GM12878 (cell line): Measurements from ENCODE around the gene TRAFD1. TPM values are rescaled to one million over a fixed set of nuclear protein-coding genes. Genes with fewer than 3 reads are reported as not detected.

Source experiments
- ATAC-seq: fragments of 200-7000 bp; cut with Tn5 transposase; 3 replicates; pipeline ENCODE4 v1.9.1; 2020; ENCODE audit warnings: mild to moderate bottlenecking, moderate library complexity
- BruUV-seq: library from RNA; stranded (reverse); fragments of 400-500 nt; replicated peaks from 2 replicates; lab custom pipeline; 2021; lab: Mats Ljungman, UMichigan
- CTCF ChIA-PET: fragments of 300-600 bp; sonication (Branson Sonifier 250); formaldehyde crosslinking; extraction: SDS; loops from one replicate; lab custom pipeline; 2021; ENCODE audit warnings: inconsistent platforms; lab: Yijun Ruan, JAX
- POLR2A ChIA-PET: fragments of 350-600 bp; formaldehyde crosslinking; extraction: SDS; loops from one replicate; lab custom pipeline; 2021; ENCODE audit warnings: inconsistent platforms; lab: Charles Lee
- RAD21 ChIA-PET: fragments of 300-600 bp; sonication (Branson Sonifier 250); formaldehyde crosslinking; loops from one replicate; lab custom pipeline; 2023; ENCODE audit warnings: antibody characterized with exemption; ENCODE audit not compliant: unreplicated experiment; lab: Charles Lee
- SMC1A ChIA-PET: fragments of 300-600 bp; sonication (Branson Sonifier 250); formaldehyde crosslinking; loops from one replicate; lab custom pipeline; 2023; ENCODE audit not compliant: unreplicated experiment, uncharacterized antibody; lab: Charles Lee
- DNase-seq: peaks from one replicate; pipeline ENCODE4 v3.0.0-alpha.2; 2011; ENCODE audit warnings: low read depth, low spot score
- FAIRE-seq: peaks from 3 replicates; lab custom pipeline; 2011; peaks lifted over from hg19 to GRCh38; lab: Jason Lieb, UNC
- H2AFZ ChIP-seq: 2 replicates; pipeline ENCODE4 v1.6.0; 2011; ENCODE audit warnings: low read depth, low read length, control low read depth; ENCODE audit not compliant: control insufficient read depth
- H3K27ac ChIP-seq: 2 replicates; pipeline ENCODE4 v1.5.1; 2011; ENCODE audit warnings: control low read depth; ENCODE audit not compliant: control insufficient read depth, insufficient read depth
- H3K27me3 ChIP-seq, 2 experiments: replicated peaks in 1 of 2; 2 replicates each; pipeline versions ENCODE4 v1.6.0 to v1.6.1; 2011; ENCODE audit warnings: low read length in 1 of 2; ENCODE audit not compliant: control insufficient read depth in 2 of 2, insufficient read depth in 2 of 2
- H3K36me3 ChIP-seq, 2 experiments: 2 replicates each; pipeline ENCODE4 v1.5.1; 2011; ENCODE audit warnings: low read length in 1 of 2; ENCODE audit not compliant: control insufficient read depth in 2 of 2, insufficient read depth in 2 of 2
- H3K4me1 ChIP-seq: 2 replicates; pipeline ENCODE4 v1.6.1; 2011; ENCODE audit warnings: mild to moderate bottlenecking, low read length, moderate library complexity, mixed read lengths; ENCODE audit not compliant: control insufficient read depth, insufficient read depth
- H3K4me2 ChIP-seq: 2 replicates; pipeline ENCODE4 v1.6.0; 2011; ENCODE audit warnings: control low read depth; ENCODE audit not compliant: control insufficient read depth, insufficient read depth
- H3K4me3 ChIP-seq: fragments of 200-600 bp; sonication (generic); 2 replicates; pipeline ENCODE4 v1.5.1; 2016
- H3K79me2 ChIP-seq: 2 replicates; pipeline ENCODE4 v1.6.0; 2011; ENCODE audit warnings: low read length; ENCODE audit not compliant: control insufficient read depth, insufficient read depth
- H3K9ac ChIP-seq: 2 replicates; pipeline ENCODE4 v1.8.0; 2011; ENCODE audit warnings: low read length, control low read depth, mixed read lengths; ENCODE audit not compliant: control insufficient read depth, insufficient read depth
- H3K9me3 ChIP-seq: replicated peaks from 3 replicates; pipeline ENCODE4 v1.5.1; 2011; ENCODE audit warnings: mild to moderate bottlenecking, low read length; ENCODE audit not compliant: control insufficient read depth, insufficient read depth
- H4K20me1 ChIP-seq: 2 replicates; pipeline ENCODE4 v1.6.0; 2011; ENCODE audit not compliant: control insufficient read depth, insufficient read depth
- CEBPB ChIP-seq, 2 experiments: fragments of 150-350 bp in 1 of 2; IDR thresholded peaks; 2 replicates each; pipeline ENCODE4 v1.6.1; 2012 to 2014; ENCODE audit warnings: low read depth in 2 of 2, low read length in 2 of 2, borderline replicate concordance in 1 of 2, inconsistent platforms in 1 of 2
- CHD1 ChIP-seq: IDR thresholded peaks from 2 replicates; pipeline ENCODE4 v1.6.1; 2012; ENCODE audit warnings: low read depth, low read length, improper control_type of control experiment
- CREM ChIP-seq: IDR thresholded peaks from 2 replicates; pipeline ENCODE4 v1.6.1; 2014; ENCODE audit warnings: antibody characterized with exemption, low read depth
- DPF2 ChIP-seq: fragments of 450-650 bp; IDR thresholded peaks from 2 replicates; pipeline ENCODE4 v1.6.1; 2017; ENCODE audit warnings: mild to moderate bottlenecking
- GABPA ChIP-seq: IDR thresholded peaks from 2 replicates; pipeline ENCODE4 v1.6.1; 2014; ENCODE audit warnings: antibody characterized with exemption, low read depth, mild to moderate bottlenecking, inconsistent platforms
- NFYB ChIP-seq: IDR thresholded peaks from 2 replicates; pipeline ENCODE4 v1.6.1; 2011; ENCODE audit warnings: low read depth, mild to moderate bottlenecking, low read length, improper control_type of control experiment, moderate library complexity; ENCODE audit not compliant: insufficient read depth
- POLR2AphosphoS5 ChIP-seq: IDR thresholded peaks from 2 replicates; pipeline ENCODE4 v1.6.1; 2011; ENCODE audit warnings: mild to moderate bottlenecking, low read length, inconsistent platforms
- SMAD1 ChIP-seq: fragments of 450-650 bp; IDR thresholded peaks from 2 replicates; pipeline ENCODE4 v1.6.1; 2018; ENCODE audit warnings: mild to moderate bottlenecking, low read depth; ENCODE audit not compliant: partially characterized antibody
- TCF3 ChIP-seq: IDR thresholded peaks from 2 replicates; pipeline ENCODE4 v1.6.1; 2012; ENCODE audit warnings: low read depth, mild to moderate bottlenecking, low read length, borderline replicate concordance; ENCODE audit not compliant: insufficient read depth
- ZNF274 ChIP-seq: IDR thresholded peaks from one replicate; pipeline ENCODE4 v1.8.0; 2011; ENCODE audit not compliant: insufficient read length, insufficient read depth
- WGBS: methylation state at CpG from one replicate; pipeline ENCODE4 v1.1.6; 2016; ENCODE audit warnings: low lambda C conversion rate; ENCODE audit not compliant: insufficient replicate concordance, insufficient coverage; ENCODE audit errors: missing lambda C conversion rate; 5-methylcytosine and 5-hydroxymethylcytosine counted together
- in situ Hi-C: fragments of 300-500 bp; cut with MboI; formaldehyde crosslinking; loops from 9 replicates; pipeline ENCODE4 v1.14.3; 2018; ENCODE audit warnings: mixed read lengths
- intact Hi-C: fragments of 100-400 bp; cut with micrococcal nuclease; formaldehyde crosslinking; loops from one replicate; pipeline ENCODE4 v1.14.2; 2022; ENCODE audit not compliant: unreplicated experiment
- polyA plus RNA-seq, 11 experiments: library from polyadenylated mRNA; depleted of rRNA in 4 of 11; unstranded in 6 of 11; stranded (reverse) in 5 of 11; fragments of >200 nt; fragmentation: Nextera tagmentation in 4 of 11; fragmentation: Illumina TruSeq in 1 of 11; extraction: Ambion mirVana in 4 of 11; extraction: Trizol in 1 of 11; gene quantifications; 1 replicate in 1 of 11; 2 replicates in 10 of 11; pipeline versions ENCODE4 v1.2.1 to v1.2.3, GENCODE V29; 2011 to 2016; ENCODE audit warnings: inconsistent platforms in 2 of 11, missing spikeins in 2 of 11, low read depth in 1 of 11
- total RNA-seq, 4 experiments: library from RNA; depleted of rRNA in 3 of 4; stranded (reverse); fragments of >200 nt in 3 of 4; fragmentation: Illumina TruSeq in 1 of 4; extraction: Trizol in 1 of 4; gene quantifications; 2 replicates each; pipeline versions ENCODE4 v1.2.1 to v1.2.3, GENCODE V29; 2013 to 2021
- TF ChIP-seq, protein P1 (sequence below): fragments of 450-650 bp; IDR thresholded peaks from 2 replicates; pipeline ENCODE4 v1.6.1; 2017; ENCODE audit warnings: mild to moderate bottlenecking, moderate library complexity
- TF ChIP-seq, protein P2 (sequence below): IDR thresholded peaks from 2 replicates; pipeline ENCODE4 v1.6.1; 2011; ENCODE audit warnings: borderline replicate concordance, low read depth, mild to moderate bottlenecking, moderate library complexity, mixed read lengths, low read length; ENCODE audit not compliant: insufficient read depth; ENCODE audit errors: extremely low read length
- TF ChIP-seq, protein P3 (sequence below): fragments of 150-350 bp; IDR thresholded peaks from 2 replicates; pipeline ENCODE4 v1.6.1; 2014; ENCODE audit warnings: mild to moderate bottlenecking, low read depth, low read length
- TF ChIP-seq, protein P4 (sequence below): IDR thresholded peaks from 2 replicates; pipeline ENCODE4 v1.6.1; 2011; ENCODE audit warnings: borderline replicate concordance, low read depth, mild to moderate bottlenecking, moderate library complexity, low read length; ENCODE audit not compliant: insufficient read depth, poor library complexity, severe bottlenecking

The TRAFD1 gene
- total and polyA plus RNA-seq, 10 of the 15 experiments (the other 5 are each of a cell fraction or from before 2014, with no cell fraction given) = 37.2 to 55.5 (median 46.2) TPM

DNA sequence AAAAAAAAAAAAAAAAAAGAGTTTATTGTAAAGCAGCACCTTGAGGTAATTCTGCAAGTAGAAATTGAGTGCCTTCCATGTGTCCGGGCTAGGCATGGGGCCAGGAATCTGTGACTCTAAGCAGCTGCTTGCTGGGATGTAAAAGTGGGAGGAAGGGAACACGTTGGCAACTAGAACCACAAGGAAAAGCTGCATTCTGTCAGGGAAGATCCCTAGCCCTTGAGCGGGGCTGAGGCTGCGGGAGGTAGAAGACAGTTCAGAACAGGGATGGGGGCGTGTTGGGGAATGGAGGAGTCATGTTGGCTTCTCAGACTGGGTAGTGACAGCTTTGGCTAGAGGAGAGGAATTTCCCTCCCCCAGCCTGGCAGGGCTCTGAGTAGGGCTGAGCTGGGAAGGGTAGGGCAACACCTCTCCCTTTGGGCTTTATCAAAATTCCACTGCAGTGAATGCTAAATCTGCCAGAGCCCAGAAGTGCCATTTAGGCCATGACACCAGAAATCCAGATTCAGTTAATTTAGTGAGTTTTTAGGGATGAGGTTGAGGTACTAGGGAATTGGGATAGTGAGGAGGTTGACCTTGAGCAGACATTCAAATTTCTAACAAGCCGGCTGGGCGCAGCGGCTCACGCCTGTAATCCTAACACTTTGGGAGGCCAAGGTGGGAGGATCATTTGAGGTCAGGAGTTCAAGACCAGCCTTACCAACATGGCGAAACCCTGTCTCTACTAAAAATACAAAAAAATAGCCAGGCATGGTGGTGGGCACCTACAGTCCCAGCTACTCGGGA lies 3.4 kb upstream of the TRAFD1 start:
- 70% methylated on average over 11 of the region's 11 CpGs for WGBS
- no peak overlapping the region for H3K27ac ChIP-seq
- no peaks in the 10 kb centered on the region for H3K36me3 ChIP-seq
- H4K20me1 ChIP-seq = no peaks in the 10 kb centered on the region
- no peaks in the 10 kb centered on the region for H3K27me3 ChIP-seq
- DNase-seq (no peak), ATAC-seq (no peak), FAIRE-seq (no peak)
- intact Hi-C loops (no loop called here), in situ Hi-C loops (no loop called here)
- ChIA-PET RAD21 (interaction anchor here (1.4 kb wide), 1 partner anchor 13 kb away, joined by 4 read pairs; the partner anchor contains the start of gene NAA25), CTCF (interaction anchor here (0.9 kb wide), 1 partner anchor 10 kb away, joined by 4 read pairs; no protein-coding TSS in a partner anchor), SMC1A (interaction anchor here (1.1 to 6.6 kb wide), 4 partner anchors 10 to 24 kb away, joined by 3 to 72 read pairs (median 4); partner anchors contain the start of gene NAA25), POLR2A (interaction anchor here (0.7 to 11.5 kb wide), 3 partner anchors 11 to 125 kb away, joined by 3 to 161 read pairs (median 3); partner anchors contain the start of gene NAA25)
- peaks cover 6% of the 10 kb centered on the region; the same call in 1 of the 2 replicates for H3K4me1 ChIP-seq
- no peak overlapping the region for H3K4me2 ChIP-seq
- no peak overlapping the region for H3K4me3 ChIP-seq
- H2AFZ ChIP-seq = no peak overlapping the region
- no TSS peak for BruUV-seq
- H3K9ac ChIP-seq = no peak overlapping the region
- peaks cover 17% of the 10 kb centered on the region for H3K79me2 ChIP-seq
- no peaks in the 10 kb centered on the region for H3K9me3 ChIP-seq
- no peak for TF ChIP-seq SMAD1
- TF ChIP-seq, protein P1, sequence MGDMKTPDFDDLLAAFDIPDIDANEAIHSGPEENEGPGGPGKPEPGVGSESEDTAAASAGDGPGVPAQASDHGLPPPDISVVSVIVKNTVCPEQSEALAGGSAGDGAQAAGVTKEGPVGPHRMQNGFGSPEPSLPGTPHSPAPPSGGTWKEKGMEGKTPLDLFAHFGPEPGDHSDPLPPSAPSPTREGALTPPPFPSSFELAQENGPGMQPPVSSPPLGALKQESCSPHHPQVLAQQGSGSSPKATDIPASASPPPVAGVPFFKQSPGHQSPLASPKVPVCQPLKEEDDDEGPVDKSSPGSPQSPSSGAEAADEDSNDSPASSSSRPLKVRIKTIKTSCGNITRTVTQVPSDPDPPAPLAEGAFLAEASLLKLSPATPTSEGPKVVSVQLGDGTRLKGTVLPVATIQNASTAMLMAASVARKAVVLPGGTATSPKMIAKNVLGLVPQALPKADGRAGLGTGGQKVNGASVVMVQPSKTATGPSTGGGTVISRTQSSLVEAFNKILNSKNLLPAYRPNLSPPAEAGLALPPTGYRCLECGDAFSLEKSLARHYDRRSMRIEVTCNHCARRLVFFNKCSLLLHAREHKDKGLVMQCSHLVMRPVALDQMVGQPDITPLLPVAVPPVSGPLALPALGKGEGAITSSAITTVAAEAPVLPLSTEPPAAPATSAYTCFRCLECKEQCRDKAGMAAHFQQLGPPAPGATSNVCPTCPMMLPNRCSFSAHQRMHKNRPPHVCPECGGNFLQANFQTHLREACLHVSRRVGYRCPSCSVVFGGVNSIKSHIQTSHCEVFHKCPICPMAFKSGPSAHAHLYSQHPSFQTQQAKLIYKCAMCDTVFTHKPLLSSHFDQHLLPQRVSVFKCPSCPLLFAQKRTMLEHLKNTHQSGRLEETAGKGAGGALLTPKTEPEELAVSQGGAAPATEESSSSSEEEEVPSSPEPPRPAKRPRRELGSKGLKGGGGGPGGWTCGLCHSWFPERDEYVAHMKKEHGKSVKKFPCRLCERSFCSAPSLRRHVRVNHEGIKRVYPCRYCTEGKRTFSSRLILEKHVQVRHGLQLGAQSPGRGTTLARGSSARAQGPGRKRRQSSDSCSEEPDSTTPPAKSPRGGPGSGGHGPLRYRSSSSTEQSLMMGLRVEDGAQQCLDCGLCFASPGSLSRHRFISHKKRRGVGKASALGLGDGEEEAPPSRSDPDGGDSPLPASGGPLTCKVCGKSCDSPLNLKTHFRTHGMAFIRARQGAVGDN = no peak
- TF ChIP-seq TCF3 = no peak
- no peak for TF ChIP-seq CEBPB (IDR thresholded peaks at IDR 0.05; ENCODE audit: borderline replicate concordance in 1 of 2, low read depth in 2 of 2, low read length in 2 of 2)
- no peak for TF ChIP-seq CREM
- no peak for TF ChIP-seq ZNF274
- TF ChIP-seq, protein P2, sequence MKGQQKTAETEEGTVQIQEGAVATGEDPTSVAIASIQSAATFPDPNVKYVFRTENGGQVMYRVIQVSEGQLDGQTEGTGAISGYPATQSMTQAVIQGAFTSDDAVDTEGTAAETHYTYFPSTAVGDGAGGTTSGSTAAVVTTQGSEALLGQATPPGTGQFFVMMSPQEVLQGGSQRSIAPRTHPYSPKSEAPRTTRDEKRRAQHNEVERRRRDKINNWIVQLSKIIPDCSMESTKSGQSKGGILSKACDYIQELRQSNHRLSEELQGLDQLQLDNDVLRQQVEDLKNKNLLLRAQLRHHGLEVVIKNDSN = no peak
- TF ChIP-seq POLR2AphosphoS5 = no peak
- TF ChIP-seq, protein P3, sequence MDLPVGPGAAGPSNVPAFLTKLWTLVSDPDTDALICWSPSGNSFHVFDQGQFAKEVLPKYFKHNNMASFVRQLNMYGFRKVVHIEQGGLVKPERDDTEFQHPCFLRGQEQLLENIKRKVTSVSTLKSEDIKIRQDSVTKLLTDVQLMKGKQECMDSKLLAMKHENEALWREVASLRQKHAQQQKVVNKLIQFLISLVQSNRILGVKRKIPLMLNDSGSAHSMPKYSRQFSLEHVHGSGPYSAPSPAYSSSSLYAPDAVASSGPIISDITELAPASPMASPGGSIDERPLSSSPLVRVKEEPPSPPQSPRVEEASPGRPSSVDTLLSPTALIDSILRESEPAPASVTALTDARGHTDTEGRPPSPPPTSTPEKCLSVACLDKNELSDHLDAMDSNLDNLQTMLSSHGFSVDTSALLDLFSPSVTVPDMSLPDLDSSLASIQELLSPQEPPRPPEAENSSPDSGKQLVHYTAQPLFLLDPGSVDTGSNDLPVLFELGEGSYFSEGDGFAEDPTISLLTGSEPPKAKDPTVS = no peak
- TF ChIP-seq NFYB = no peak
- TF ChIP-seq CHD1 = no peak
- TF ChIP-seq GABPA = no peak
- TF ChIP-seq, protein P4, sequence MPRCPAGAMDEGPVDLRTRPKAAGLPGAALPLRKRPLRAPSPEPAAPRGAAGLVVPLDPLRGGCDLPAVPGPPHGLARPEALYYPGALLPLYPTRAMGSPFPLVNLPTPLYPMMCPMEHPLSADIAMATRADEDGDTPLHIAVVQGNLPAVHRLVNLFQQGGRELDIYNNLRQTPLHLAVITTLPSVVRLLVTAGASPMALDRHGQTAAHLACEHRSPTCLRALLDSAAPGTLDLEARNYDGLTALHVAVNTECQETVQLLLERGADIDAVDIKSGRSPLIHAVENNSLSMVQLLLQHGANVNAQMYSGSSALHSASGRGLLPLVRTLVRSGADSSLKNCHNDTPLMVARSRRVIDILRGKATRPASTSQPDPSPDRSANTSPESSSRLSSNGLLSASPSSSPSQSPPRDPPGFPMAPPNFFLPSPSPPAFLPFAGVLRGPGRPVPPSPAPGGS = no peak
- TF ChIP-seq DPF2 = no peak
